ENCODE results near the gene NUFIP2.
"Not testable (repeated sequence)": the region's sequence is repeated elsewhere in the genome, so short reads cannot be mapped to it uniquely, and the experiment has no call there.

The NUFIP2 gene

GRCh38 chr17:29238133-29238850 lies 55.7 kb downstream of the NUFIP2 start:
- DNase-seq (ENCODE audit: low read depth) = no peak

DNA sequence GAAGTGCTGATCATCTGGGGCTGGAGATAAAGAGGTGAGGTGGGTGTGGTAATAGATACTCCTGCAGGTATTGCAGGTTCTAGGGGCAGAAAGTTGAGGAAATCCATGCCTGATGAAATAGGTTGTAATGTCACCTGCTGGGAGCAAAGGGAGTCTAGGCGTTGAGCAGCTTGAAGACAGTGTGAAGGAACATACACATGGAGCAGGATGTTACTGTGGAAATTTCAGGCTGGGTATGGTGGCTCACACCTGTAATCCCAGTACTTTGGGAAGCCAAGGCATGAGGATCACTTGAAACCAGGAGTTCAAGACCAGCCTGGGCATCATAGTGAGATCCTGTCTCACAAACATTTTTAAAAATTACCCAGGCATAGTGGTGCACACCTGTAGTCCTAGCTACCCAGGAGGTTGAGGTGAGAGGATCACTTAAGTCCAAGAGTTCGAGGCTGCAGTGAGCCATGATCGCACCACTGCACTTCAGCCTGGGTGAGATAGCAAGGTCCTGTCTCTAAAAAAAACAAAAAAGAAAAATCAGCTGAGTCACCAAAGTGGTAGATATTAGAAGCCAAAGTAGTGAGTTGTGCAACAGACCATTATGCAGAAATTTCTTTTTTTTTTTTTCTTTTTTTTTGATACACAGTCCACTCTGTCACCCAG lies 56.3 kb downstream of the NUFIP2 start:
- no peak for DNase-seq (ENCODE audit: low read depth)

DNA sequence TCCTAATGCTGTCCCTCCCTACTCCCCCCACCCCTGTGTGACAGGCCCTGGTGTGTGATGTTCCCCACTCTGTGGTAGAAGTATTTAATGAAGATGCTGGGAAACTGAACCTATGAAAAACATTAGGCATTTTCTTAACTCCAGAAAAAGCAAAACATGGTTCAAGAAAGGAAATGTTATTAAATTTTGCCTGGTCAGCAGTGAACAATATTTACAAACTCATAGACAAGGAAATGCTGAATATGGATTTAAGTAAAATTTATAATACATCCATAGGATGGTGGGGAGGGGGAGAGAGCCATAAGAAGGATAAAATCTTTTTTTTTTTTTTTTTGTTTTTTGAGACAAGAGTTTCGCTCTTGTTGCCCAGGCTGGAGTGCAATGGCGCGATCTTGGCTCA lies 58.0 kb downstream of the NUFIP2 start:
- no peak for DNase-seq (ENCODE audit: low read depth)

DNA sequence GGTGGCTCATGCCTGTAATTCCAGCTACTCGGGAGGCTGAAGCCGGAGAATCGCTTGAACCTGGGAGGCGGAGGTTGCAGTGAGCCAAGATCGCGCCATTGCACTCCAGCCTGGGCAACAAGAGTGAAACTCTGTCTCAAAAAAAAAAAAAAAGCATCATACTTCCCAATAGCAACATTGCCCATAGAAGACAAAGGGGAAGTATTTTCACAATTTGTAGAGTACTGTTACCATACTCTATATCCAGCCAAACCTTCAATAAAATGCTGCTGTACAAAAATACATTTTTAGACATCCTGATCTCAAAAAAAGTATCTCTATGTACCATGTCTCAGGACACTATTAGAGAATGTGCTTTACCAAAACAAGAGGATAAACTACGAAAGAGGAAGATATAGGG lies 59.0 kb downstream of the NUFIP2 start:
- not testable (repeated sequence) for DNase-seq (ENCODE audit: low read depth)

GRCh38 chr17:29233301-29233700 lies 60.6 kb downstream of the NUFIP2 start:
- no peak for DNase-seq (ENCODE audit: low read depth)

GRCh38 chr17:29225396-29225795 lies 68.6 kb downstream of the NUFIP2 start:
- no peak for DNase-seq (ENCODE audit: low read depth)

- DNase-seq (ENCODE audit: low read depth) = not testable (repeated sequence)
Observed at GRCh38 chr17:29221338-29221737, 72.6 kb downstream of the NUFIP2 start.

- peak; percentile 58 for DNase-seq (ENCODE audit: low read depth)
Observed at GRCh38 chr17:29219378-29220047, 74.4 kb downstream of the NUFIP2 start.

GRCh38 chr17:29216856-29217255 lies 77.1 kb downstream of the NUFIP2 start:
- DNase-seq (ENCODE audit: low read depth) = no peak

- no peak for DNase-seq (ENCODE audit: low read depth)
Observed at GRCh38 chr17:29216181-29216580, 77.8 kb downstream of the NUFIP2 start.

- DNase-seq (ENCODE audit: low read depth) = no peak
Observed at GRCh38 chr17:29215717-29216116, 78.2 kb downstream of the NUFIP2 start.

DNA sequence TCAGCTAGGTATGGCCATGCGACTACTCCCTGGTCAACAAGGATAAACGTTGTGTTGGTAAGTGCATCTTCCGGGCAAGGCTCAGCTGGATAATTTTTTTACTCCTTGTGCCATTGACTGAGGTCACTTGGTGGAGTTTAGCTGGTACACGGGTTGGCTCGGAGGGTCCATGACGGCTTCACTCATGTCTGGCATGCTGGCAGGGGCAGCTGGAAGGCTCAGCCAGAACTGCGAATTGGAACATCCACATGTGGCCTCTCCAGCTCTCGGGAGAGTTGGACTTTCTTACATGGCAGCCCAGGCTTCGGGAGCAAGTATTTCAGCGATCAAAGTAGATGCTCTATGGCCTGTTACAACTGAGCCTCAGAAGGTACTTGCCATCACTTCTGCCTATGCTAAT lies 78.8 kb downstream of the NUFIP2 start:
- no peak for DNase-seq (ENCODE audit: low read depth)

DNA sequence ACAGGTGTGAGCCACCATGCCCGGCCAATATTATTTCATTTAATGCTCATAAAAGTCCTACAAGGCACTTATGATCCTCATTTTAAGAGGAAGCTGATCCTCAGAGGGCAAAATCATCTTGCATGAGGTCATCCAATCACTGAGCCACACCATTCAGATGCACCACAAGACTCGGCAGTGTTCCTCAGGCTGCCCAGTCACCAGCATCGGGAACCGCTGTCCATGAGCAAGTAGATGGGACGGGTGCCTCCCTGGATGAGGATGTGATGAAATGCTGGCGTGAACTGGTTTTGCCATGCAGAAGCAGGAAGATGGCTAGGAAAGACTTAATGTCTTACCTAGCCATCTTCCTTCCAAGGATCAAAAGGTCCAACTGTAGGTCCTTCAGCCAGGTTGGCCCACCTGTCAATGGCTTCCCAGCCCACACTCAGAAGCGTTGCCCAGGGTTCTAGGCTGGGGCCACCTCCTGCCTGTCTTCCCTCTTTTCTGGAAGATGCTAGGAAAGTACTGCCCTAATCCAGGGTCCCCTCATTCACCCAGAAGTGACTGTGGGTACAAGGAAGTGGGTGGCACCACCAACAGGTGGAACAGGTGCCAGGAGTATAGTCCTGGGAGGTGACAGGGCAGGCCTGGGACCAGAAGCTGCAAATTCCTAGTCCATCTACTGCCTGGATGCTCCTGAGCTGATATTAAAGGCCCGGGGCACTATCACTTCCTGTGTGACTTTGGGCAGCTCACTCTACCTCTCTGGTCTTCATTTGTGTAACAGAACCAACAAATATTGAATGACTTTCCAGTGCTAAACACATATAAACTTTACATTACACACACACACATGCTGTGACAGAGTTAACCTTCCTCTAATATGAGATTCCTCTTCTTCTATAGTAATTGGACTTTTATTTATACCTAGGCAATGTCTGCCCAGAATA lies 79.5 kb downstream of the NUFIP2 start:
- DNase-seq (ENCODE audit: low read depth) = no peak

- no peak for DNase-seq (ENCODE audit: low read depth)
Observed at GRCh38 chr17:29212681-29213121, 81.2 kb downstream of the NUFIP2 start.

DNA sequence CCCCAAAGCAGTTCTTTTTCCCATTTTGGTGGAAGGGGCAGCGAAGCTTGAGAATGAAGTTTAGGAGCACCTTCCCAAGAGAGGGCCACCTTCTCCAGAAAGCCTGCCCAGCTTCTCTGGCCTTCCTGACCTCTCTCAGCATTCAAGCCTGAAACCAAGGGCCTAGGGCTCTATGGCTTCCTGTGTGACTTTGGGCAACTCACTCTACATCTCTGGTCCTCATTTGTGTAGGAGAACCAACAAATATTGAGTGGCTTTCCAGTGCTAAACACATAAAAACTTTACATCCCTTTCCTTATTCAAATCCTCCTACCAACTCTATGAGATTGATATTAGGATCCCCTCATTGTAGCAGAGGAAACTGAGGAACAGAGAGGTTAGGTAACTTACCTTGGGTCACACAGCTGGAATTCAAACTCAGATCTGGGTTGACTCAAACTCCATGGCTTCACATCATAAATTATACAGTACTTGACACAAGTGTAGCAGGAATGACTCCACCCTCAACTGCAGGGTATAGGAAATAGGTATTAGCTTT lies 81.8 kb downstream of the NUFIP2 start:
- no peak for DNase-seq (ENCODE audit: low read depth)

DNA sequence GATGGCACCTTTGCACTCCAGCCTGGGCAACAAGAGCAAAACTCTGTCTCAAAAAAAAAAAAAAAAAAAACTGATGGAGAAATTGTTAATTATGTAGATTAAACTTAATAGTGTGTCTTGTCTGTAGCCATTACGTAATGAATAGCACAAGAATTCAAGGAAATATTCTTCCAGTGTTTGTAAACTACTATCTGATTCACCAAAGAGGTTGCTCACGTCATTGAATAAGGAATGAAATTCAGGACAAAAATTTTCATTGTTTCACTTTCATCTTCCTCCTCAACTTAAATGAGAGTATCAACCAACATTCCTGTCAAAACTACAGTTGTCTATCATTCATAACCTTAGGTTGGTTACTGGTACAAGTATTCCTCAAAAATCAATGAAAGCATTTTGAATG lies 83.1 kb downstream of the NUFIP2 start:
- DNase-seq (ENCODE audit: low read depth) = no peak

- DNase-seq (ENCODE audit: low read depth) = no peak
Observed at GRCh38 chr17:29209073-29209472, 84.9 kb downstream of the NUFIP2 start.

GRCh38 chr17:29207975-29208374 lies 86.0 kb downstream of the NUFIP2 start:
- DNase-seq (ENCODE audit: low read depth) = no peak
